Breast epithelium (tissue), 3 donors: ENCODE results near the gene CCDC102B.

Experiments
- CTCF ChIP-seq, 3 donors: fragments of 450-650 bp; IDR thresholded peaks; one replicate each; pipeline ENCODE4 v1.5.1; 2016 to 2017; ENCODE audit warnings: antibody characterized with exemption in 3 of 3, mild to moderate bottlenecking in 3 of 3, moderate library complexity in 3 of 3
- POLR2A ChIP-seq: fragments of 450-650 bp; IDR thresholded peaks from one replicate; pipeline ENCODE4 v1.6.1; 2016; ENCODE audit warnings: antibody characterized with exemption, mild to moderate bottlenecking, moderate library complexity
- POLR2AphosphoS5 ChIP-seq, 3 donors: sonication (generic); formaldehyde crosslinking; IDR thresholded peaks; one replicate each; pipeline ENCODE4 v1.6.1; 2017; ENCODE audit warnings: antibody characterized with exemption in 3 of 3

- no peak for TF ChIP-seq POLR2AphosphoS5 (IDR thresholded peaks at IDR 0.05)
- TF ChIP-seq POLR2A, result no peak
- no peak for TF ChIP-seq CTCF (IDR thresholded peaks at IDR 0.05)
Measured at GRCh38 chr18:68922392-68922791, 124.5 kb downstream of the CCDC102B start.
